Measurements from ENCODE around the gene GRID1. TPM values are rescaled to one million over a fixed set of nuclear protein-coding genes. Genes with fewer than 3 reads are reported as not detected.
"Not testable (repeated sequence)": the region's sequence is repeated elsewhere in the genome, so short reads cannot be mapped to it uniquely, and the experiment has no call there.

The GRID1 gene
- total and polyA plus RNA-seq, 10 donors = 0.06 to 0.42 (median 0.15) TPM; not detected in 4

DNA sequence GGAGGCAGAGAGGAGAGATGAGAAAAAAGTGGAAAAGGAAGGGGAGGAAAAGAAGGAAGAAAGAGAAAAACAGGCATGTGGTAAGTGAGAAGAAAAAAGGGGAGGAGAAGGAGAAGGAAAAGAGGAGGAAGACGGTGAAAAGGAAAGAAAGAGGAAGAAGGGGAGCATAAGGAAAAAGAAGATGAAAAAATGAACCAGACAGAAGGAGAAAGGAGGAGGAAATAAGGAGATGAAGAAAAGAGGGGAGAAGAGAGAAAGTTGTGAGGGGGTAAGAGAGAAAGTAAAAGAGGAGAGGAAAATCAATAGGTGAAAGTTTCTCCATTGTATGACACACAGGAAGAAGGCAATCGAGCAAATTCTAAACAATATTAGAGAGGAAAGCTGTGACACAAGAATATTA lies 663.8 kb downstream of the GRID1 start:
- no peak overlapping the region for H3K4me3 ChIP-seq
- H3K9me3 ChIP-seq = no peaks in the 10 kb centered on the region
- no peak overlapping the region for H3K27ac ChIP-seq
- 66 to 79% (median 69%) methylated on average over 2 of the region's 2 CpGs for WGBS, 5 donors
- TF ChIP-seq POLR2A (IDR thresholded peaks at IDR 0.05) (no peak), POLR2AphosphoS5 (IDR thresholded peaks at IDR 0.05) (no peak)
- TF ChIP-seq, protein P1, sequence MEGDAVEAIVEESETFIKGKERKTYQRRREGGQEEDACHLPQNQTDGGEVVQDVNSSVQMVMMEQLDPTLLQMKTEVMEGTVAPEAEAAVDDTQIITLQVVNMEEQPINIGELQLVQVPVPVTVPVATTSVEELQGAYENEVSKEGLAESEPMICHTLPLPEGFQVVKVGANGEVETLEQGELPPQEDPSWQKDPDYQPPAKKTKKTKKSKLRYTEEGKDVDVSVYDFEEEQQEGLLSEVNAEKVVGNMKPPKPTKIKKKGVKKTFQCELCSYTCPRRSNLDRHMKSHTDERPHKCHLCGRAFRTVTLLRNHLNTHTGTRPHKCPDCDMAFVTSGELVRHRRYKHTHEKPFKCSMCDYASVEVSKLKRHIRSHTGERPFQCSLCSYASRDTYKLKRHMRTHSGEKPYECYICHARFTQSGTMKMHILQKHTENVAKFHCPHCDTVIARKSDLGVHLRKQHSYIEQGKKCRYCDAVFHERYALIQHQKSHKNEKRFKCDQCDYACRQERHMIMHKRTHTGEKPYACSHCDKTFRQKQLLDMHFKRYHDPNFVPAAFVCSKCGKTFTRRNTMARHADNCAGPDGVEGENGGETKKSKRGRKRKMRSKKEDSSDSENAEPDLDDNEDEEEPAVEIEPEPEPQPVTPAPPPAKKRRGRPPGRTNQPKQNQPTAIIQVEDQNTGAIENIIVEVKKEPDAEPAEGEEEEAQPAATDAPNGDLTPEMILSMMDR (IDR thresholded peaks at IDR 0.05 in 8 of 11, conservative IDR thresholded peaks at IDR 0.05 in 3 of 11) = no peak
- H3K27me3 ChIP-seq (replicated peaks in 1 of 7) = no peaks in the 10 kb centered on the region
- no peaks in the 10 kb centered on the region for H3K36me3 ChIP-seq
- intact Hi-C loops (cut with DNase I; ENCODE audit: low total_unique reads) = no loop called here
- H3K4me1 ChIP-seq = no peaks in the 10 kb centered on the region
- DNase-seq = no peak

DNA sequence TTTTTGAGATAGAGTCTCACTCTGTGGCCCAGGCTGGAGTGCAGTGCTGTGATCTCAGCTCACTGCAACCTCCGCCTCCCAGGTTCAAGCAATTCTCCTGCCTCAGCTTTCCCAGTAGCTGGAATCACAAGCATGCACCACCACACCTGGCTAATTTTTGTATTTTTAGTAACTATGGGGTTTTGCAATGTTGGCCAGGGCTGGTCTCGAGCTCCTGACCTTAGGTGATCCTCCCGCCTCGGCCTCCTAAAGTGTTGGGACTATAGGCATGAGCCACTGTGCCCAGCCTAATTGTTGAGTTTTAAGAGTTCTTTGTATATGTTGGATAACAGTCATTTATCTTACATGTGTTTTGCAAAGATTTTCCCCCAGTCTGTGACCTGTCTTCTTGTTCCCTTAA lies 667.5 kb downstream of the GRID1 start:
- intact Hi-C loops (cut with DNase I; ENCODE audit: low total_unique reads); H3K9me3 ChIP-seq; H3K4me1 ChIP-seq; DNase-seq; H3K27ac ChIP-seq; H3K27me3 ChIP-seq (replicated peaks in 1 of 7); H3K4me3 ChIP-seq; H3K36me3 ChIP-seq: not testable (repeated sequence)
- 74 to 85% (median 80%) methylated on average over 4 of the region's 4 CpGs for WGBS, 5 donors

DNA sequence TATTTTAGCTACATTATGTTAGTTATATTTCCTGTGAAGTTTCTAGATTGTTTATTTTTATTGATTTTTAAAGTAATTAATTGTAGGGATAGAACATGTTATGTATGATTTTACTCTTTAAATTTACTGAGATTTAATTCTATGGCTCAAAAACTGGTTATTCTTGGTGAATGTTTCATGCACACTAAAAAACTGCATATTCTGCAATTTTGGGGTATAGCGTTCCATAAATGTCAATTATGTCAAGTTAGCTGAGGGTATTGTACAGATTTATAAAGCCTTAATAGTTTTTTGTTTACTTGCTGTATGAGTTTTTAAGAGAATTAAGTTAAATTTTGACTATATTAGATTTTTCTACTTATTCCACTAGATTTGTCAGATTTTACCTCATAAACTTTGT lies 669.7 kb downstream of the GRID1 start:
- H3K27me3 ChIP-seq (replicated peaks in 1 of 7) = no peaks in the 10 kb centered on the region
- no peak overlapping the region for H3K4me3 ChIP-seq
- H3K27ac ChIP-seq = no peak overlapping the region
- DNase-seq = no peak
- TF ChIP-seq POLR2A (IDR thresholded peaks at IDR 0.05) (no peak), POLR2AphosphoS5 (IDR thresholded peaks at IDR 0.05) (no peak)
- TF ChIP-seq, protein P1 (IDR thresholded peaks at IDR 0.05 in 8 of 11, conservative IDR thresholded peaks at IDR 0.05 in 3 of 11) = no peak
- peaks cover 0 to 13% (median 0%) of the 10 kb centered on the region in 8 donors for H3K9me3 ChIP-seq
- intact Hi-C loops (cut with DNase I; ENCODE audit: low total_unique reads) = no loop called here
- H3K4me1 ChIP-seq = no peaks in the 10 kb centered on the region
- H3K36me3 ChIP-seq = no peaks in the 10 kb centered on the region
- WGBS, 5 donors = 85 to 98% (median 90%) methylated on average over 1 of the region's 1 CpG

DNA sequence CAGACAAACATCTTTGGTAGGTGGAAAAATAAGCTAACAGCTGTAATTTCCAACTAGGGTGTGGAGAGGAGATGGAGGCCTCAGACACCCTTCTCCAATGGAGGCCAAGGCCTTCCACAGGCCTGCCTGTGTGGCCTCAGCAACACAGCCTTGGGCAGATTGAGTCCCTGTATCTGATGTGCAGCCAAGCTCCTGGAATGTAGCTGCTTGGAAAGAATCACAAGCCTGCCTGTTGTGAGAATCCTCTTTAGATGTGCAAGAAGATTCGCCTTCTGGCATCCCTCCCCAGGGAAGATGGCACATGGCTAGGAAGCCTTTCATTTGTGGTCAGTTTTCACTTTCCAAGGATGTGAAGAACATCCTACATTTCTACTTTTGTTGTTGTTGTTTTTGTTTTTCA lies 684.0 kb downstream of the GRID1 start:
- 84 to 100% (median 89%) methylated on average over 1 of the region's 1 CpG for WGBS, 5 donors
- no peak for DNase-seq
- Histone ChIP-seq H3K27ac (no peak overlapping the region), H3K4me1 (no peaks in the 10 kb centered on the region), H3K27me3 (replicated peaks in 1 of 7) (no peaks in the 10 kb centered on the region), H3K36me3 (no peaks in the 10 kb centered on the region), H3K9me3 (no peaks in the 10 kb centered on the region), H3K4me3 (no peak overlapping the region)
- intact Hi-C loops (cut with DNase I; ENCODE audit: low total_unique reads) = no loop called here
- TF ChIP-seq POLR2AphosphoS5 (IDR thresholded peaks at IDR 0.05) = no peak
- no peak for TF ChIP-seq POLR2A (IDR thresholded peaks at IDR 0.05)
- TF ChIP-seq, protein P1 (IDR thresholded peaks at IDR 0.05 in 8 of 11, conservative IDR thresholded peaks at IDR 0.05 in 3 of 11) = no peak

DNA sequence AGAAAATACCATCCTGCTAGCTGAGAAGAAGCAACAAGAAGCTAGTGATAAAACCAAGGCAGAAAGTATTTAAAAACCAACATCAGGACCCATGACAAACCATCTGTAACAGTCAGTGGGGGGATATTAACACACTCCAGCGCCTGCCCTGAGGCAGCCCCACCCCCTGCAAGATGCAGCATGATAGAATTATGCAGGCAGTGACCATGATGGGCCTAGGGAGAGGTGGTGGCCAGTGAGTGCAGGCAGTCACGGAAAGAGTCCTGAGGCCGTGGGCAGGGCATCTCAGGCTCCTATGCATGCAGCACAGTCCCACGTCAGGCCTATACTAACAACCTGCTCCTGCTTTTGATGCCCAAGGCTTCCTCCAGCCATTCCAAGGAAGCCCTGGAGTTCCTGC lies 686.9 kb downstream of the GRID1 start:
- Histone ChIP-seq H3K27ac (no peak overlapping the region), H3K9me3 (no peaks in the 10 kb centered on the region), H3K27me3 (replicated peaks in 1 of 7) (no peaks in the 10 kb centered on the region), H3K4me1 (peaks cover 0 to 5% (median 0%) of the 10 kb centered on the region in 6 donors), H3K36me3 (no peaks in the 10 kb centered on the region), H3K4me3 (no peak overlapping the region)
- TF ChIP-seq POLR2AphosphoS5 (IDR thresholded peaks at IDR 0.05) (no peak), POLR2A (IDR thresholded peaks at IDR 0.05) (no peak)
- TF ChIP-seq, protein P1 (IDR thresholded peaks at IDR 0.05 in 8 of 11, conservative IDR thresholded peaks at IDR 0.05 in 3 of 11) = no peak
- intact Hi-C loops (cut with DNase I; ENCODE audit: low total_unique reads) = no loop called here
- no peak for DNase-seq
- WGBS, 5 donors = 65 to 100% (median 83%) methylated on average over 2 to 4 of the region's 4 CpGs
